Fibroblast of mammary gland (primary cell): ENCODE results near the gene EEF1AKMT3.

Source experiments
- DNase-seq: peaks from one replicate; pipeline ENCODE4 v3.0.0-alpha.2; 2010; ENCODE audit warnings: low read depth
- H3K4me3 ChIP-seq: 2 replicates; pipeline ENCODE4 v1.5.1; 2011; ENCODE audit warnings: low read depth, mild to moderate bottlenecking, low read length, moderate library complexity; ENCODE audit not compliant: control insufficient read depth
- CTCF ChIP-seq: conservative IDR thresholded peaks from 2 replicates; pipeline ENCODE4 v1.5.1; 2011; ENCODE audit warnings: low read depth, low read length, inconsistent platforms; ENCODE audit not compliant: control insufficient read depth, insufficient read depth

Gene EEF1AKMT3

GRCh38 chr12:57780284-57780897 is 8.0 kb downstream of the EEF1AKMT3 start:
- TF ChIP-seq CTCF, result no peak
- H3K4me3 ChIP-seq, result no peak overlapping the region
- DNase-seq, result no peak

GRCh38 chr12:57781244-57781643 is 8.8 kb downstream of the EEF1AKMT3 start:
- no peak overlapping the region for H3K4me3 ChIP-seq
- TF ChIP-seq CTCF, result no peak
- DNase-seq, result no peak

DNA sequence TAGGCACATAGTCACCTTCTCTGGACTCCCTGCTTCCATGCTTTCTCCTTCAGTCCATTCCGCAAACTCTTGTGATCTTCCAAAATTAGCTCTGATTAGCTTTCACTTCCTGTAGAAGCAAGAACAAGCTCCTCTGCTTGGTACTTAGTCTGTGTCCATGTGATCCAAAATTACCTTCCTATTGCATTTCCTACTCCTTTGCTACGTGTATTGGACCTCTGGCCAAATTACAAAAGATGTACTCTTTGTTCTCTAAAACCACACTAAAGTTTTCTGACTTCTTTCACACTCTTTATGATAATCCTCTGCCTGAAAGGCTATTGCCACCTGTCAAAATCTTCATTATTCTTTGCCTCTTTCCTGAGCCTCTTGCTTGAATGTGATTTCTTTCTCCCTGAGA is 9.4 kb downstream of the EEF1AKMT3 start:
- no peak overlapping the region for H3K4me3 ChIP-seq
- TF ChIP-seq CTCF, result no peak
- DNase-seq, result no peak

DNA sequence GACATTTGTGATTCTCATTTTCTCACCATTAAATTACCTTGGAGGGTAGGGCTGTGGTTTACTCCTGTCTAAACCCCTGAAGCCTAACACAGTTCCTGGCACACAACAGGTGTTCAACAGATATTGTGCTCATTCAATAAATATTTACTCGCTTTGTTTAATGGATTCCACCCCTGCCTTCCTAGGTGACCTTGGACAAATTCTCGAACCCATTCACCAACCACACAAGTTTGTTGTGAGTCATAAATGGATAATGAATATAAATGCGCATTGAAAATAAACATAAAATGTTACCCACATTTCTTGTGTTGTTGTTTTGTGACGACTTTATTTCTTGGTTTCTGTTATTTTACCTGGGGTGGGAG is 9.8 kb downstream of the EEF1AKMT3 start:
- peak overlapping the region; percentile 100 for H3K4me3 ChIP-seq
- no peak for TF ChIP-seq CTCF
- no peak for DNase-seq

GRCh38 chr12:57782608-57783465 is 10.4 kb downstream of the EEF1AKMT3 start, which contains the start of gene TSFM:
Gene TSFM, plus strand, starts transcription at chr12:57782787. Its CDS starts 15 bp downstream, at chr12:57782802.
- DNase-seq, result peak; percentile 93
- H3K4me3 ChIP-seq, result peak within 1 kb of the TSS; percentile 100
- peak; percentile 82 for TF ChIP-seq CTCF

- no peak for TF ChIP-seq CTCF
- DNase-seq, result no peak
- peak overlapping the region; percentile 100 for H3K4me3 ChIP-seq
These were observed 11.0 kb downstream of the EEF1AKMT3 start for GRCh38 chr12:57783466-57783801.
